PFSK-1 (cell line): ENCODE measurements around the gene PPFIBP2.

Source experiments
- POLR2AphosphoS5 ChIP-seq: IDR thresholded peaks from 2 replicates; pipeline ENCODE4 v1.6.1; 2012; ENCODE audit warnings: low read depth, mild to moderate bottlenecking, control low read depth, low read length, moderate library complexity
- REST ChIP-seq, 2 experiments: IDR thresholded peaks; 2 replicates each; pipeline versions ENCODE4 v1.6.1 to v1.8.0; 2011 to 2012; ENCODE audit warnings: low read depth in 2 of 2, low read length in 2 of 2, control low read depth in 1 of 2, inconsistent platforms in 1 of 2, mild to moderate bottlenecking in 1 of 2, moderate library complexity in 1 of 2; ENCODE audit not compliant: insufficient read depth in 1 of 2

GRCh38 chr11:7547687-7548086 is 33.9 kb downstream of the PPFIBP2 start:
- no peak for TF ChIP-seq REST (IDR thresholded peaks at IDR 0.05; ENCODE audit: insufficient read depth in 1 of 2, low read depth in 2 of 2, low read length in 2 of 2)
- TF ChIP-seq POLR2AphosphoS5 = no peak
